GM18526 (cell line): Measurements from ENCODE around the gene CNTFR.

Source experiments
- POLR2A ChIP-seq: IDR thresholded peaks from 3 replicates; pipeline ENCODE4 v1.6.1; 2011; ENCODE audit not compliant: insufficient read length; ENCODE audit errors: extremely low read depth

The CNTFR gene

GRCh38 chr9:34514816-34515215, 74.7 kb downstream of the CNTFR start:
- TF ChIP-seq POLR2A = no peak

GRCh38 chr9:34514401-34514800, 75.1 kb downstream of the CNTFR start:
- TF ChIP-seq POLR2A = no peak

- TF ChIP-seq POLR2A = no peak
These were observed 75.8 kb downstream of the CNTFR start for GRCh38 chr9:34513567-34514214.

GRCh38 chr9:34512131-34513078, 77.1 kb downstream of the CNTFR start:
- no peak for TF ChIP-seq POLR2A

- TF ChIP-seq POLR2A = no peak
These were observed 78.7 kb downstream of the CNTFR start for GRCh38 chr9:34510497-34511468.

GRCh38 chr9:34508951-34509350, 80.6 kb downstream of the CNTFR start:
- no peak for TF ChIP-seq POLR2A

- no peak for TF ChIP-seq POLR2A
These were observed 81.1 kb downstream of the CNTFR start for GRCh38 chr9:34508463-34508862.

- TF ChIP-seq POLR2A = no peak
These were observed 81.6 kb downstream of the CNTFR start for GRCh38 chr9:34507966-34508365.

GRCh38 chr9:34507556-34507955, 82.0 kb downstream of the CNTFR start:
- TF ChIP-seq POLR2A = no peak

GRCh38 chr9:34506623-34507022, 82.9 kb downstream of the CNTFR start:
- no peak for TF ChIP-seq POLR2A

GRCh38 chr9:34505370-34506120, 84.0 kb downstream of the CNTFR start:
- no peak for TF ChIP-seq POLR2A

GRCh38 chr9:34503406-34503805, 86.1 kb downstream of the CNTFR start:
- no peak for TF ChIP-seq POLR2A

- TF ChIP-seq POLR2A = no peak
These were observed 86.6 kb downstream of the CNTFR start for GRCh38 chr9:34502891-34503290.

GRCh38 chr9:34502471-34502870, 87.1 kb downstream of the CNTFR start:
- TF ChIP-seq POLR2A = no peak

GRCh38 chr9:34501889-34502425, 87.6 kb downstream of the CNTFR start:
- no peak for TF ChIP-seq POLR2A
